GM12892 (cell line): ENCODE data around the gene MAEA.

Experiments used
- POLR2A ChIP-seq: IDR thresholded peaks from 2 replicates; pipeline ENCODE4 v1.6.1; 2011; ENCODE audit warnings: low read depth, low read length, control low read depth
- POLR2AphosphoS5 ChIP-seq: IDR thresholded peaks from 2 replicates; pipeline ENCODE4 v1.6.1; 2011; ENCODE audit warnings: low read depth, low read length, control low read depth

- TF ChIP-seq POLR2AphosphoS5 (no peak), POLR2A (no peak)
These were observed 62.8 kb downstream of the MAEA start for GRCh38 chr4:1352567-1352900.
